ENCODE data around the gene ACAP3. TPM values are rescaled to one million over a fixed set of nuclear protein-coding genes. Genes with fewer than 3 reads are reported as not detected.

Gene ACAP3
- total and polyA plus RNA-seq, 2 donors (not counting 3 experiments of a cell fraction or from before 2014, with no cell fraction given), result 27.8 to 39.0 TPM

GRCh38 chr1:1259540-1259939, 48.2 kb downstream of the ACAP3 start:
- no peak overlapping the region for H3K27ac ChIP-seq (ENCODE audit: insufficient read depth, low read depth, low read length)
- no peaks in the 10 kb centered on the region for H3K27me3 ChIP-seq (ENCODE audit: control insufficient read depth in 2 of 2, insufficient read depth in 2 of 2, low read length in 2 of 2)
- DNase-seq (ENCODE audit: low read depth, low spot score), result no peak
- H4K20me1 ChIP-seq (replicated peaks; ENCODE audit: control insufficient read depth, extremely low read depth, insufficient read depth, low read length), result no peaks in the 10 kb centered on the region
- H3K79me2 ChIP-seq (ENCODE audit: control insufficient read depth, insufficient read depth, low read length), result peaks cover 14% of the 10 kb centered on the region
- CTCF ChIA-PET, result no interaction called here
- no peak overlapping the region for H2AFZ ChIP-seq (ENCODE audit: low read depth, low read length)
- H3K4me1 ChIP-seq (ENCODE audit: control insufficient read depth, extremely low read depth, insufficient read depth, low read length), result peaks cover 19% of the 10 kb centered on the region
- H3K9me3 ChIP-seq (replicated peaks; ENCODE audit: control insufficient read depth, insufficient read depth, low read length), result no peaks in the 10 kb centered on the region
- no TSS peak for BruUV-seq (replicated peaks)
- no peak overlapping the region for H3K4me2 ChIP-seq (ENCODE audit: insufficient read depth, low read length)
- POLR2A ChIA-PET, result no interaction called here
- H3K9ac ChIP-seq (replicated peaks; ENCODE audit: extremely low read depth, insufficient read depth, low read length), result no peak overlapping the region
- H3K4me3 ChIP-seq (replicated peaks in 1 of 3; ENCODE audit: insufficient read depth in 1 of 3, low read depth in 1 of 3, low read length in 3 of 3), result no peak overlapping the region
- no peak for TF ChIP-seq MAX (IDR thresholded peaks at IDR 0.05; ENCODE audit: insufficient read depth, insufficient read length)
- TF ChIP-seq, protein P1, sequence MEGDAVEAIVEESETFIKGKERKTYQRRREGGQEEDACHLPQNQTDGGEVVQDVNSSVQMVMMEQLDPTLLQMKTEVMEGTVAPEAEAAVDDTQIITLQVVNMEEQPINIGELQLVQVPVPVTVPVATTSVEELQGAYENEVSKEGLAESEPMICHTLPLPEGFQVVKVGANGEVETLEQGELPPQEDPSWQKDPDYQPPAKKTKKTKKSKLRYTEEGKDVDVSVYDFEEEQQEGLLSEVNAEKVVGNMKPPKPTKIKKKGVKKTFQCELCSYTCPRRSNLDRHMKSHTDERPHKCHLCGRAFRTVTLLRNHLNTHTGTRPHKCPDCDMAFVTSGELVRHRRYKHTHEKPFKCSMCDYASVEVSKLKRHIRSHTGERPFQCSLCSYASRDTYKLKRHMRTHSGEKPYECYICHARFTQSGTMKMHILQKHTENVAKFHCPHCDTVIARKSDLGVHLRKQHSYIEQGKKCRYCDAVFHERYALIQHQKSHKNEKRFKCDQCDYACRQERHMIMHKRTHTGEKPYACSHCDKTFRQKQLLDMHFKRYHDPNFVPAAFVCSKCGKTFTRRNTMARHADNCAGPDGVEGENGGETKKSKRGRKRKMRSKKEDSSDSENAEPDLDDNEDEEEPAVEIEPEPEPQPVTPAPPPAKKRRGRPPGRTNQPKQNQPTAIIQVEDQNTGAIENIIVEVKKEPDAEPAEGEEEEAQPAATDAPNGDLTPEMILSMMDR (IDR thresholded peaks at IDR 0.05; ENCODE audit: extremely low read depth in 1 of 2, insufficient read depth in 1 of 2, low read depth in 1 of 2, low read length in 2 of 2), result no peak
- no peak for TF ChIP-seq EZH2 (IDR thresholded peaks at IDR 0.05; ENCODE audit: borderline replicate concordance, low read depth, low read length, severe bottlenecking)
- no peak for TF ChIP-seq FOS (IDR thresholded peaks at IDR 0.05; ENCODE audit: borderline replicate concordance, insufficient read depth, low read length)
- no peak for TF ChIP-seq POLR2AphosphoS5 (IDR thresholded peaks at IDR 0.05; ENCODE audit: insufficient read depth, low read depth, low read length)
- no peak for TF ChIP-seq JUN (IDR thresholded peaks at IDR 0.05; ENCODE audit: borderline replicate concordance, insufficient read depth, insufficient read length, low read depth)
- TF ChIP-seq POLR2A (IDR thresholded peaks at IDR 0.05; ENCODE audit: low read depth, low read length), result no peak
- TF ChIP-seq GATA2 (IDR thresholded peaks at IDR 0.05; ENCODE audit: insufficient read depth, insufficient read length, low read depth, low read length), result no peak
- no peak for TF ChIP-seq MYC (IDR thresholded peaks at IDR 0.05; ENCODE audit: low read depth, low read length)
- H3K36me3 ChIP-seq (ENCODE audit: control insufficient read depth in 2 of 2, extremely low read depth in 1 of 2, insufficient read depth in 2 of 2, low read length in 2 of 2), result peaks cover 9 to 33% of the 10 kb centered on the region in 2 experiments
- no peak for FAIRE-seq
- H3K9me1 ChIP-seq (replicated peaks; ENCODE audit: control insufficient read depth, extremely low read depth, insufficient read depth, low read length), result no peaks in the 10 kb centered on the region
- intact Hi-C loops (cut with micrococcal nuclease) (no loop called here), dilution Hi-C loops (cut with MboI; ENCODE audit: extremely low pct_ligation_motif_present, low sequenced_read_pairs) (no loop called here)

Measured in endothelial cell of umbilical vein (primary cell).